HG02623 (cell line): ENCODE measurements around the gene CCDC33.

Experiments
- ATAC-seq: cut with Tn5 transposase; IDR thresholded peaks from one replicate; pipeline ENCODE4 v1.9.1; 2021; ENCODE audit warnings: moderate library complexity; ENCODE audit not compliant: unreplicated experiment

The CCDC33 gene

GRCh38 chr15:74235962-74236361 is at the start of gene CCDC33:
TSS of gene CCDC33 (plus strand) at chr15:74236326. CDS start at chr15:74236720, 394 bp downstream.
- no peak for ATAC-seq

- no peak for ATAC-seq
Measured at GRCh38 chr15:74188216-74188615, 47.9 kb upstream of the CCDC33 start.

- ATAC-seq = no peak
Measured at GRCh38 chr15:74191798-74192197, 44.3 kb upstream of the CCDC33 start.

GRCh38 chr15:74192751-74193150 is 43.4 kb upstream of the CCDC33 start:
- no peak for ATAC-seq

- no peak for ATAC-seq
Measured at GRCh38 chr15:74193299-74193718, 42.8 kb upstream of the CCDC33 start.

- ATAC-seq = no peak
Measured at GRCh38 chr15:74193905-74194304, 42.2 kb upstream of the CCDC33 start.

GRCh38 chr15:74194572-74195559 is 41.3 kb upstream of the CCDC33 start:
- no peak for ATAC-seq

GRCh38 chr15:74196175-74196574 is 40.0 kb upstream of the CCDC33 start:
- no peak for ATAC-seq

GRCh38 chr15:74197176-74197965 is 38.8 kb upstream of the CCDC33 start:
- no peak for ATAC-seq

GRCh38 chr15:74199297-74199652 is 36.9 kb upstream of the CCDC33 start:
- no peak for ATAC-seq

- ATAC-seq = no peak
Measured at GRCh38 chr15:74200412-74200815, 35.7 kb upstream of the CCDC33 start.

GRCh38 chr15:74200871-74201419 is 35.2 kb upstream of the CCDC33 start:
- no peak for ATAC-seq

GRCh38 chr15:74201710-74202420 is 34.3 kb upstream of the CCDC33 start:
- no peak for ATAC-seq

- no peak for ATAC-seq
Measured at GRCh38 chr15:74202452-74203401, 33.4 kb upstream of the CCDC33 start, which contains the start of gene STRA6. TSS of gene STRA6 (minus strand) at chr15:74202787. CDS start at chr15:74202267, 520 bp downstream.

- no peak for ATAC-seq
Measured at GRCh38 chr15:74203914-74204431, 32.2 kb upstream of the CCDC33 start.

GRCh38 chr15:74205582-74205947 is 30.6 kb upstream of the CCDC33 start:
- ATAC-seq = no peak

GRCh38 chr15:74206801-74207281 is 29.3 kb upstream of the CCDC33 start:
- ATAC-seq = no peak

GRCh38 chr15:74207652-74208440 is 28.3 kb upstream of the CCDC33 start:
- ATAC-seq = no peak
